ENCODE data around the gene EOGT.

- TF ChIP-seq CTCF (IDR thresholded peaks at IDR 0.05): no peak
- TF ChIP-seq POLR2AphosphoS5 (IDR thresholded peaks at IDR 0.05): peak in 1 of 2 donors; percentile 15
- TF ChIP-seq EP300 (IDR thresholded peaks at IDR 0.05): peak in 1 of 4 donors; percentile 32
- TF ChIP-seq POLR2A (IDR thresholded peaks at IDR 0.05): peak in 1 of 4 donors; percentile 35
Measured at GRCh38 chr3:69012100-69012799, 1.2 kb downstream of the EOGT start.
